Neutrophil (primary cell): Measurements from ENCODE around the gene CREBZF.

Source experiments
- H3K27ac ChIP-seq: fragments of 200-600 bp; sonication (generic); 2 replicates; pipeline ENCODE4 v1.5.1; 2016; ENCODE audit warnings: mild to moderate bottlenecking, moderate library complexity
- H3K27me3 ChIP-seq: fragments of 200-600 bp; sonication (generic); 2 replicates; pipeline ENCODE4 v1.6.0; 2016; ENCODE audit warnings: mild to moderate bottlenecking
- H3K36me3 ChIP-seq: fragments of 200-600 bp; sonication (generic); 2 replicates; pipeline ENCODE4 v1.5.1; 2017
- H3K4me1 ChIP-seq, 2 experiments: fragments of 200-600 bp in 1 of 2; sonication (generic) in 1 of 2; 1 replicate in 1 of 2; 2 replicates in 1 of 2; pipeline versions ENCODE4 v1.5.1 to v1.6.1; 2013 to 2016; ENCODE audit warnings: low read depth in 1 of 2, low read length in 1 of 2, mild to moderate bottlenecking in 1 of 2, moderate library complexity in 1 of 2; ENCODE audit not compliant: control insufficient read depth in 1 of 2, insufficient read depth in 1 of 2
- H3K4me3 ChIP-seq, 2 experiments: fragments of 200-600 bp in 1 of 2; sonication (generic) in 1 of 2; 1 replicate in 1 of 2; 2 replicates in 1 of 2; pipeline ENCODE4 v1.5.1; 2013 to 2016; ENCODE audit warnings: low read depth in 1 of 2, low read length in 1 of 2, mild to moderate bottlenecking in 1 of 2, moderate library complexity in 1 of 2
- H3K9me3 ChIP-seq: fragments of 200-600 bp; sonication (generic); 2 replicates; pipeline ENCODE4 v1.5.1; 2016
- TF ChIP-seq, protein P1 (sequence below): fragments of 200-600 bp; sonication (generic); IDR thresholded peaks from 2 replicates; pipeline ENCODE4 v1.5.1; 2016; ENCODE audit warnings: antibody characterized with exemption

The CREBZF gene

DNA sequence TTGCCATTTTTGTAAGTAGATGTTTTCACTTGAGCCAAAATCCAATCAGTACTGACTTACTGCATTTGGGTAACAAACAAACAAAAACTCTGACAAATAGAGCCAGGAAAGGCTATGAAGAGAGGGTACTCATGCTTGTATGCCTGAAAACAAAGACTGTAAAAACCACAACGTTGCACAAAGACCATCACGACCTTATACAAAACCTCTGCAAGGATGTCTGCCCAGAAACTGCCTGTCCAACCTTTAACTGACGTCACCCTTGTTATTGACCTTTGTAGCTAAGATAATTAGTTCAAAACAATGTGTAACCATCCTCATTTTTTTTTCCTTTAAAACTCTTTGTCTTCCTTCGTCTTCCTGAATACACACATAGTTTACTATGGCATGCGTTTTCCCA is 804 bp upstream of the CREBZF start:
- peaks cover 23 to 28% of the 10 kb centered on the region in 2 experiments for H3K4me1 ChIP-seq
- TF ChIP-seq, protein P1, sequence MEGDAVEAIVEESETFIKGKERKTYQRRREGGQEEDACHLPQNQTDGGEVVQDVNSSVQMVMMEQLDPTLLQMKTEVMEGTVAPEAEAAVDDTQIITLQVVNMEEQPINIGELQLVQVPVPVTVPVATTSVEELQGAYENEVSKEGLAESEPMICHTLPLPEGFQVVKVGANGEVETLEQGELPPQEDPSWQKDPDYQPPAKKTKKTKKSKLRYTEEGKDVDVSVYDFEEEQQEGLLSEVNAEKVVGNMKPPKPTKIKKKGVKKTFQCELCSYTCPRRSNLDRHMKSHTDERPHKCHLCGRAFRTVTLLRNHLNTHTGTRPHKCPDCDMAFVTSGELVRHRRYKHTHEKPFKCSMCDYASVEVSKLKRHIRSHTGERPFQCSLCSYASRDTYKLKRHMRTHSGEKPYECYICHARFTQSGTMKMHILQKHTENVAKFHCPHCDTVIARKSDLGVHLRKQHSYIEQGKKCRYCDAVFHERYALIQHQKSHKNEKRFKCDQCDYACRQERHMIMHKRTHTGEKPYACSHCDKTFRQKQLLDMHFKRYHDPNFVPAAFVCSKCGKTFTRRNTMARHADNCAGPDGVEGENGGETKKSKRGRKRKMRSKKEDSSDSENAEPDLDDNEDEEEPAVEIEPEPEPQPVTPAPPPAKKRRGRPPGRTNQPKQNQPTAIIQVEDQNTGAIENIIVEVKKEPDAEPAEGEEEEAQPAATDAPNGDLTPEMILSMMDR = no peak
- H3K27me3 ChIP-seq = no peaks in the 10 kb centered on the region
- H3K36me3 ChIP-seq = no peaks in the 10 kb centered on the region
- H3K9me3 ChIP-seq = no peaks in the 10 kb centered on the region
- H3K4me3 ChIP-seq = no peak overlapping the region
- H3K27ac ChIP-seq = no peak overlapping the region

DNA sequence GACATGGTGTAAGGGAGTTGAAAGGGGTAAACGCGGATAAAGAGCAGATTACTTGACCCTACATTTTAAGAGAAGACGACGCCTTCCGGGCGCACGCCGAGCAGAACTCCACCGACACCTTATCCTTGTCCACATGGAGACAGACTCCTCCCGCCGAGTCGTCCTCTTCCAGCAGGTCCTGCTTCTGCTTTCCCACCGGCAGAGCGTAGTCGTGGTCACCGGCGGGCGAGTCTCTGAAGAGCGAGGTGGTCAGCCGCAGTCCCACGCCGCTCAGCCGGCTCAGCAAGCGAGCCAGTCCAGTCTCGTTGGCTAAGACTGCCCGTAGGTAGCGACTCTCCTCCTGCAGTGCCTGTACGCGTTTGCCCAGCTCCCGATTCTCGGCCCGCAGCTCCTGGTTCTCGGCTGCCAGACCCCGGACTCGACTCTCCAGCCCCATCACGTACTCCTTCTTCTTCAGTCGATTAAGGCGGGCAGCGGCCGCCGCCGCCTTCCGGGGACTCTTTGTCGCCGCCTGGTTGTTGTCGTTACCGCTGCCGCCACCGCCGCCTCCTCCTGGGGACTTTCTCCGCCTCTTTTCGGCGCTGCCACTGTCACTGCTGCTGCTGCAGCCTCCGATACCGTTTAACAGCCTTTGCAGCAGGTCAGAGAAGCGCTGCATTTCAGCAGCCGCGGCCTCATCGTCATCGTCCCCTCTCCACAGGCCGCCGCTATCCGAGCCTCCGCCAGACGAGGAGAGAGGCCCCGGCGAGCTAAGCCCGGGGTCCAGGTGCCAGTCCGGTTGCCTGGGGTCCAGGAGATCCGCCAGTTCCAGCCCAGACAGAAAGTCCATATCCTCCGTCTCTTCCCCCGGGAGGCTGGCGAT is 945 bp downstream of the CREBZF start:
- peak overlapping the region; percentile 92 for H3K27ac ChIP-seq
- no peaks in the 10 kb centered on the region for H3K27me3 ChIP-seq
- H3K4me3 ChIP-seq = peak overlapping the region; percentile 89 to 95
- H3K4me1 ChIP-seq = peaks cover 23 to 28% of the 10 kb centered on the region in 2 experiments
- TF ChIP-seq, protein P1 = peak; percentile 46
- H3K36me3 ChIP-seq = peaks cover 14% of the 10 kb centered on the region
- no peaks in the 10 kb centered on the region for H3K9me3 ChIP-seq

DNA sequence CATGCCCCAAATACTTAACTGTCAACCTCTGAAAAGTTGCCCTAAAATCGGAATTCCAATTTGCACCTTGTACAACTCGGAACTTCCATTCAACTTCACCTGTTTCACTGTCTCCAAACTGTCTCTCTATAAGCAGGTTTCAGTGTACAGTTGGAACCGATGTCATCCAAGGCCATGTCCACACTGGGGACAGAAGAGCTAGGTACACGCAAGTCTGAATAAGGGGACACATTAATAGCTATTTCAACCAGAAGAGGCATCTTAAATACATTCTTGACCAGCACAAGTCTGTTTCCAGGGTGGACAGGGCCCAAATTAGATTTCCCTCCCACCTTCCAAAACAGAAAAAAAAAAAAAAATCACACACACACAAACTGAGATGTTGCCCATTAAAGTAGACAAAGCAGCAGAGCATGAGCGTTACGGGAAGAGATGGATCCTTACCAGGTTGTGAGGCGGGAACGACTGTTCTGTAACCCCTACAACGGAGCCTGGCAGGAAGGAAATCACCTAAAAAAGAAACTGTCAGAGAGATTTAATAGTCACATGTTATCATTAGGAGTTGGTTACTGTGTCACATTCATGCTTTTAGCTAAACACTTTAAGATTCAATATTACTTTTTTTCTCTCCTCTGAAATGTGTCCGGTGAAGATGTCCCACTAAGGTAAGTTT is 1.7 kb downstream of the CREBZF start:
- Histone ChIP-seq H3K36me3 (peaks cover 14% of the 10 kb centered on the region), H3K4me3 (peak overlapping the region; percentile 89 to 95), H3K27me3 (no peaks in the 10 kb centered on the region), H3K9me3 (no peaks in the 10 kb centered on the region), H3K27ac (peak overlapping the region; percentile 92), H3K4me1 (peaks cover 23 to 28% of the 10 kb centered on the region in 2 experiments)
- TF ChIP-seq, protein P1 = no peak

DNA sequence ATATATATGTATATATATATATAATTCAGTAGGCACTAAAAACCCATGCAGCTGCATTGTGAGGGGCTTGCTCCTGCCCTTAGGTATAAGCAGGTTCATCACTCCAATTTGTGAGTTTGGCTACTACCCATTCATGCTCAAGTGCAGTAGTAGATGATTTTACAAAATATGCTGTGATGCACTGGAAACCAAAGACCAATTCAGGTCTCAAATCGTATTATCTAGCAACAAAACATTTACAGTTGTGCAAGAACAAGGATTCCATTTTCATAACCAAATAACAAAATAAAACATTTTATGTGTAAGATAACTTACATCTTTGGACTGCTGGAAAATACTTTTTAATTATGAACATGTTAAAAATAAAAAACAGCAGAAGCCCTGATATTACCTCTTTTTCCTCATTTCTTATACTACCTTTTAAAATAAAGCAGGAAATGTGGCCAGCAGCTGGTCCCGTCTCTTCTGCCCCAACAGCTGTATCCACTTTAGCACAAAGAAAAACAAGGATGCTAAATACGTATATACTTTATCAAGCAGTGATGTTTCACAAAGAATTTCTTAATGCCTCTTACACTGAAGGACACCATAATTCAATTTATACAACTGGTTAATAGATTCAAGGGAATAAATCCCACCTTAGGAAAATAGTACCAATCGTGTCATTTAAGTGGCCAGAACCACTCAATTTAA is 2.8 kb downstream of the CREBZF start:
- no peaks in the 10 kb centered on the region for H3K27me3 ChIP-seq
- H3K36me3 ChIP-seq = peaks cover 20% of the 10 kb centered on the region
- TF ChIP-seq, protein P1 = no peak
- no peak overlapping the region for H3K27ac ChIP-seq
- H3K9me3 ChIP-seq = no peaks in the 10 kb centered on the region
- H3K4me1 ChIP-seq = peaks cover 23 to 28% of the 10 kb centered on the region in 2 experiments
- H3K4me3 ChIP-seq = no peak overlapping the region

DNA sequence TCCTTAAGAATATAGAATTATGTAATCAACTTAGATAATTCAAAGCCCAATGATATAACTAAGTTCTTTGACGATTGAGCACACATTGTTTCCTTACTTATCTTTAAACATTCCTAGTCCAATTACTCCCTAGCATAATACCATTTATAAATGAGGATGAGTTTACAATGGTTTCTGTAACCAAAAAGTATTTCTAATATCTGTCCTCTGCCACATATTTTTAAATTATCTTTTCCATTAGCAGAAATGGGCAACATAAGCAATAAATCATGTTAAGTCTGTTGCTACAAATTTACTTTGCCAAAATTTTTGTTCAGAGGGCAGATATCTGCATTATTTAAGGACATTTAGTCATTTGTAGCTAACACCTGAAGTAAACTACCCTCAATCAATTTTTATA is 6.7 kb downstream of the CREBZF start:
- TF ChIP-seq, protein P1 = no peak
- Histone ChIP-seq H3K27ac (no peak overlapping the region), H3K36me3 (peaks cover 40% of the 10 kb centered on the region), H3K4me1 (peaks cover 13 to 14% of the 10 kb centered on the region in 2 experiments), H3K27me3 (no peaks in the 10 kb centered on the region), H3K4me3 (no peak overlapping the region), H3K9me3 (no peaks in the 10 kb centered on the region)
